NCI-H2171 treated with DMSO at 0.1 percent for 48 hours (cell line): ENCODE data around the gene SLC25A40.
A peak's percentile ranks its signal among the peaks of the same experiment; 100 is the strongest.
"Not testable (repeated sequence)": the region's sequence is repeated elsewhere in the genome, so short reads cannot be mapped to it uniquely, and the experiment has no call there.

Experiments used
- DNase-seq: peaks from one replicate; lab custom pipeline; 2025; lab: John Stamatoyannopoulos, UW

The SLC25A40 gene

GRCh38 chr7:87876040-87876868 lies at the start of gene SLC25A40, which contains the start of gene DBF4:
SLC25A40 (minus strand) TSS chr7:87876360; CDS start chr7:87858727, 17,633 bp downstream.
DBF4 (plus strand) TSS chr7:87876493; CDS start chr7:87876733, 240 bp downstream.
- peak; percentile 93 for DNase-seq

DNA sequence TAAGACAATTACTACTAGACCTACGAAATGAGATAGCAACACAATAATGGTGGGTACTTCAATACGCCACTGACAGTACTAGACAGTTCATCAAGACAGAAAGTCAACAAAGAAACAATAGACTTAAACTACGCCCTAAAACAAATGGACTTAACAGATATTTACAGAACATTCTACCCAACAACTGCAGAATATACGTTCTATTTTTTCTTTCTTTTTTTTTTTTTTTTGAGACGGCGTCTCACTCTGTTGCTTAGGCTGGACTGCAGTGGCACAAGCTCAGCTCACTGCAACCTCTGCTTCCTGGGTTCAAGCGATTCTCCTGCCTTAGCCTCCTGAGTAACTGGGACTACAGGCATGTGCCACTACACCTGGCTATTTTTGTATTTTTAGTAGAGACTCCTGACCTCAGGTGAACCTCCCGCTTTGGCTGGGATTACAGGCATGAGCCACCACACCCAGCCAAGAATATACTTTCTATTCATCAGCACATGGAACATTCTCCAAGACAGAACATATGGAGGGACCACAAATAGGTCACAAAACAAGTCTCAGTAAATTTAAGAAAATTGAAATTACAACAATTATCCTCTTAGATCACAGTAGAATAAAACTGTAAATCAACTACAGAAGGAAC lies 46.7 kb upstream of the SLC25A40 start:
- DNase-seq, result not testable (repeated sequence)

DNA sequence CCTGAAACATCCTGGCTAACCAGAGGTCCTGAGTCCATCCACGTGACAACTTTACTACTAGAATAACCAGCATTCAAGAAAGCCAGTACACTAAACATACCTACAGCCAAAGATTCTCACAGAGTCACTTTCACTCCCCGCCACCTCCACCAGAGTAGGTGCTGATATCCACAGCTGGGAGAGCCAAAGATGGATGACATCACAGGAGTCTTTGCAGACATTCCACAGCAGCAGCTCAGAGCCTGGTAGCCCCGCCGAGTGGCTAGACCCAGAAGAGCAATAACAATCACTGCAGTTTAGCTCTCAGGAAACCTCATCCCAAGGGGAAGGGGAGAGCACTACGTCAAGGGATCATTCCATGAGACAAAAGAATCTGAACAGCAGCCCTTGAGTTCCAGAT lies 44.4 kb upstream of the SLC25A40 start:
- DNase-seq, result no peak

DNA sequence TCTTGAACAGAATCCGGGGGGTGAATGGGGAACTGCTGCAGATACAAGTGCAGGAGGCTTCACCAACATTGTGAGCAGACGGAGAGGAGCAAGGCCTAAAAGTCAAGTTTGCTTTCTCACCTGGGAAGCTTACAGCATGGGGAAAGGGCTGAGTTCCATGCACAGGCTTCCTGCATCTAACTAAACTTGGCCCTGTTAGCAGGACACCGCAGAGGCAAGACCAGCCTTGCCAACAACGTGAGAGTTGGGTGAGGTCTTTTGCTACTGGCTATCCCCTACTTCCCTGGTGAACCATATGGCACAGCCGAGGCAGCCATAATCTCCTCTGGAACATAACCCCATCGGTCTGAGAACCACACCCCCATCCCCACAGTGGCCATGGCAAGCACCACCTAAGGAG lies 43.7 kb upstream of the SLC25A40 start:
- no peak for DNase-seq

GRCh38 chr7:87918740-87919139 lies 42.6 kb upstream of the SLC25A40 start:
- DNase-seq, result no peak

- DNase-seq, result no peak
These were observed 36.0 kb upstream of the SLC25A40 start for GRCh38 chr7:87912121-87912520.

GRCh38 chr7:87908814-87909213 lies 32.7 kb upstream of the SLC25A40 start:
- not testable (repeated sequence) for DNase-seq

- not testable (repeated sequence) for DNase-seq
These were observed 31.2 kb upstream of the SLC25A40 start for GRCh38 chr7:87907136-87907906.

DNA sequence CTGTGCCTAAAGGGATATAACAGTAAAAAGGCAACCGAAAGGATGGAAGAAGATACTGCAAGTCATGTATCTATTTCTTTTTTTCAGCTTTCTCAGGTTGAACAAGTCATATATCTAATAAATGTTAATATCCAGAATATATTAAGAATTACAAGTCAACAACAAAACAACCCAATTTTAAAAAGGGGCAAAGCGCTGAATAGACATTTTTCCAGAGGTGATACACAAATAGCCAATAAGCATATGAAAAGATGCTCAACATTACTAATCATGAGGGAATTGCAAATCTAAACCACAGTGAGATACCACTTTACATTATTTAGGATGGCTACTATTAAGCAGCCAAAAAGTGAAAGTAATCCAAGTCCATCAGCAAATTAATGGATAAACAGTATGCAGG lies 23.1 kb upstream of the SLC25A40 start:
- no peak for DNase-seq

DNA sequence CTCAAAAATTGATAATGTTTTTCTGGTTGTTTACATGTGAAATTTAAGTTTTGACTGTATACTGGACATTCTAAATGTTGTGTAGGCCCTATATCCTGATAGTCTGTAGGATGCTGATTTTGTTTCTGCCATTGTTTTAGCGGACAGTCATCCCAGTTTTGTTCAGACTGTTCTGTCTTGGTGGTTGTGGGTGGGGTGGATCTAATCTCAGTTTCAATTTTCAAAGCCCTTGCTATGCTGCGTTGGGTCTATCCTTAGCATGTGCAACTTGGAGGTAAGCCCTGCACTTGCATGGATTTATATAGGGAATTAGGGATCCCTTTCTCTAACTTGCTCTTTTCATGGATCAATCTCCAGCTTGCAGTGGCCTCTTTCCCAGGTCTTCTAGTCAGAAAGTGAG lies 19.2 kb upstream of the SLC25A40 start:
- DNase-seq, result no peak

DNA sequence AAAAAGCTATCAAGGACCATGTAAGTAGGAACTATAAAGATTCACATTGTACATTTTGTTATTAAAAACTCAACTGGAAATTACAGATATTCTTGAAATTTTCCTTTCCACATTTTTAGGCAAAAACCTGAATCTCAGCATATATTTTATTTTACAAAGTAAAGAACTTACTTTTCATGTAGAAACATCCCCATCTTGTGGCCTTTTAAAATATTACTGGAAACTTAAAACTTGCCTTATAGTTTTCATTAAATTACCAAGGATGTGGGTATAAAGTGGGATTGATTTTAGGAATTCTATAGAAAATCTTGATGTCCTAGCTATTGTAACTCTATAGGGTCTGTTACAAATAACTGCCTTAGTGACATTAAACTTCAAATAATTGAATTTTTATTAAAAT lies 10.7 kb upstream of the SLC25A40 start:
- DNase-seq, result peak; percentile 32

DNA sequence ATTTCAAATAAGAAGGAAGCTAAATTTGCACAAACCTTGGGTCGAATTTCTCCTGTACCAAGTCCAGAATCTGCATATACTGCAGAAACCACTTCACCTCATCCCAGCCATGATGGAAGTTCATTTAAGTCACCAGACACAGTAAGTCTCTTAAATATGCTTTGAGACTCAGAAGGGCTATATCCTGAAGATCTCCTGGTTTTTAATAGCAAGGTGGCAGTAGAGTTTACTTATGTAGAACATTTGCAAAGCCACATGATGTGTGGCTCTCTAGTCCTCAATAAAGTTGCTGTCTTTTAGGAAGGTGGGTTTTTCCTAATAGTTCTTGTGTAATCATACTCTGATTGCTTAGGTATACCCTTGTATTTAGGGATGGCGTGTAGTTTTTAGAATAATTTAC lies 8.9 kb upstream of the SLC25A40 start:
- no peak for DNase-seq

DNA sequence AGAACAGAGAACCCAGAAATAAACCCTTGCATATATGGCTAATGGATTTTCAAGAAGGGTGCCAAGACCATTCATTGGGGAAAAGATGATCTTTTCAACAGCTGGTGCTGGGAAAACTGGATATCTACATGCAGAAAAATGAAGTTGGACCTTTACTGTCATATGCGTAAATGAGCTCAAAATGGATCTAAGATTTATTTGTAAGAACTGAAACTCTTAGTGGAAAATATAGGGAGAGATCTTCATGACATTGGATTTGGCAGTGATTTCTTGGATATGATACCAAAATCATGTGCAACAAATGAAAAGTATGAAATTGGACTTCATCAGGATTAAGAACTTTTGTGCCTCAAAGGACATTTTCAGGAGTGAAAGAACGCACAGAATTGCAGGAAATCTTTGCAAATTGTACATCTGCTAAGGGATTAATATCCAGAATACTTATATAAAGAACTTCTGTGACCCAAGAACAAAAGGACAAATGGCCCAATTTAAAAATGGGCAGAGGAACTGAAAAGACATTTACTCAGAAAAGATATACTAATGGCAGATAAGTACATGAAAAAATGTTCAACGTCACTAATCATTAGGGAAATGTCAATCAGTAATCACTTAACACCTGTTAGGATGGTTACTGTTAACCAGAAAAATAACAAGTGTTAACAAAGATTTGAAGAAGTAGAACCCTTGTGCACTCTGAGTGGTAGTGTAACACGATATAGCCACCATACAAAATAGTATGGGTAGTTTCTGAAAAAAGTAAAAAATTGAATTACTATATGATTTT lies 6.2 kb upstream of the SLC25A40 start:
- no peak for DNase-seq

DNA sequence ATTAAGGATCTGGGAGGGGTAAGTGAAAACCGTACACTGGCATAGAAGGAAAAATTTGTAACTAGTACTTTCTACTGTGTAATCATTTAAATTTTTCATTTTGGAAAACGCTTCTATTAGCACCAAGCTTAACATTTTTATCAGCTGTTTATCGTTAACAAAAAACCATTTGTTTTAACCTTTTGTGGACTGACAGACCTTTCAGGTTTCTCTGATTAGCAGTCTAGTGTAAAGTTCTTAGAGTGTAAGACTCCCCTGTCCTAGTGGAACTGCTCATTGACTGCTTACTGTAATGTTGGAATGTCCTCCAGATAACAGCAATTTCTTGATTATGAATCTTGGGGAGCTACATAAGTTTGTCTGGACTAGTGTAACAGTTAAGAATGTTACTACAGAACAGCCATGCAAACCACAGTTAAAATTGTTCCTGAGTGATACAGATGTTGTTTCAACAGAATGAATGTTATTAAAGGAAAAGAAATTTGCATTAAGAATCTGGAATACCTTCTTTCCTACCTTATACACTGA lies 2.1 kb upstream of the SLC25A40 start:
- DNase-seq, result no peak

DNA sequence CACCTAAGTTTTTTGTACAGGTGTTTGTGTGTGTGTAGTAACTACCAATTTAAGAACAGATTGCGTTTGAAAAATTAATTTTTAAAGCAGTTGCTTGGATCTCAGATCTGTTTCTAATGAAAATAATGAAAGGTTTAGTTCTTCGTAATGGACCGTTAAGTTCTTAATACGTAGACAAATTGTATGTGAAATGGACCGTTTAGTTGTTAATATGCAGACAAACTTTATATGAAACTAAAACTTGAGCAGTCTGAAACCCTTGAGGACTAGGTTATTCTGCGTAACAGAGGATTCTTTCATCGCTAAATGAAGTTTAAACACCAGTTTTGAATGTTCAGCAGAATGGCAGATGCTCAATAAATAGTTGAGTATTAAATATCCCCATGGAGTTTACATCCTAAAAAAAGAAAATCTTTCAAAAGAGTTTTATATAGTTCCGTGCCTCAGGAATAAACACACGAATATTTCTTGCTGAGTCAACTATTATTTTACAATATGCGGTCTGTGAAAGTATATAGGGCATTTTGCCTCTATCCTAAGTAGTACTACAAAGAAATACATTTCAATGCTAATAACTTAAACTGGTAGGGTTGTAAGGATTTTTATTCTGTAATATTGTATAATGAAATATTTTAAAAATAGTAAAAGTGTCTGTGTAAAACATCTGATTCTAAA lies 1.3 kb upstream of the SLC25A40 start:
- DNase-seq, result no peak

DNA sequence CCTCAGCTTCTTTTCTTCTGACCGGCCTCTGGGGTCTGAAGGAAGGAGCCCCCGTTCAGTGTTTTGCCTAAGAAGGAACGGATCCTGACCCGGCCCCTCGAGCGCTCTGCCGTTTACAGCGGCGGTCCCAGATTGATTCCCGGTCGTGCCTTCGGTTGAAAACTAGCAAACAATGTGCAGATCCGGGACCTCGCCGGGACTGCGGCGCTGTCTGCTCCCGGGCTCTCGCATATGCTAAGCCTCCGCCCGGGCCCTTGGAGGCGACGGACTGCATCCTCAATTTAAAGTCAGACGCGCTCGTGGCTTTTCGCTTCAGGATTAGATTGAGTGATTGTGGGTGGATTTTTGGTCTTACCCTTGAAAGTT lies 692 bp upstream of the SLC25A40 start:
- DNase-seq, result peak; percentile 66

- DNase-seq, result peak; percentile 31
These were observed 765 bp downstream of the SLC25A40 start for GRCh38 chr7:87875151-87876039.

DNA sequence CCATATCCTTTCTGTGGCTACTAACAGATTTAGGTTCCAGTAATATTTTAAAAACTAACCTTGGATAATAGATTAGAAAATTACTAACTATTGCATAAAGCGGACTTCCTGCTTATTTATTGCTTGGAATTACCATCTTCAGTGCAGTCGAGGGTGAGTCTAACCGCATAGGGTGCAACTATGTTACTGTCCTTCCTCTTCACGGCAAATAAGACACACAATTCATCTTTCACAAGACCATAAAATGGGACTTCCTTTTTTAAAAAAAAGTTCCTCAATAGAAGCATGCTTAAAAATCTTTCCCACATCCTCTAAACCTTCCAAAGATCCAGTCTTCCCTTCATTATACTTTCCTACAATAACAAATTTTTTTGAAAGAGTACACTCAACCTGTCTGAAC lies 2.1 kb downstream of the SLC25A40 start:
- DNase-seq, result no peak

DNA sequence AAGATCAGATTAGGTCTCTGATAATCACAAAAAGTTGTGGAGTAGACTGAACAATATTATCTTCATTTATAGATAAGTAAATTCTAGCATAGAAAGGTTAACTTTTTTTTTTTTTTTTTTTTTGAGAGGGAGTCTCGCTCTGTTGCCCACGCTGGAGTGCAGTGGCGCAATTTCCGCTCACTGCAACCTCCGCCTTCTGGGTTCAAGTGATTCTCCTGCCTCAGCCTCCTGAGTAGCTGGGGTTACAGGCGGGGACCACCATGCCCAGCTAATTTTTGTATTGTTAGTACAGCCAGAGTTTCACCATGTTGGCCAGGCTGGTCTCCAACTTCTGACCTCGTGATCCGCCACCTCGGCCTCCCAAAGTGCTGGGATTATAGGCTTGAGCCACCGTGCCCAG lies 2.8 kb downstream of the SLC25A40 start:
- not testable (repeated sequence) for DNase-seq

DNA sequence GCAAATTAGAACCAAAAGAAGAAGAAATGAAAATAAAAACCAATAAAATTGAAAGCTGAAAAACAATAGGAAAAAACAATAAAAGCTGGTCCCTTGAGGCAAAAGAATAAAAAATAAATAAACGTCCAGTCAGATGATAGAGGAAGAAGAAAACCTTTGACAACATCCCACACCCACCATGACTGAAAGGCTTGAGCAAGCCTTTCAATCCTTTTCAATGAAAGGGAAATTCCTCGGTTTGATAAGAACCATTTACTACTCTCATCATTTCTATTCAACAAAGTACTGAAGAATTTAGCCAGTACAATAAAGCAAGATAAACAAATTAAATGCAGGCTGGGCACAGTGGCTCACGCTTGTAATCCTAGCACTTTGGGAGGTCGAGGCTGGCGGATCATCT lies 3.8 kb downstream of the SLC25A40 start:
- no peak for DNase-seq
